HG03066 (cell line): Measurements from ENCODE around the gene TMC5.
"Not testable (repeated sequence)": the region's sequence is repeated elsewhere in the genome, so short reads cannot be mapped to it uniquely, and the experiment has no call there.

Experiments used
- ATAC-seq: cut with Tn5 transposase; IDR thresholded peaks from one replicate; pipeline ENCODE4 v1.9.1; 2021; ENCODE audit warnings: low read depth; ENCODE audit not compliant: unreplicated experiment

TMC5 gene

GRCh38 chr16:19417640-19418039 is at the start of gene TMC5:
Gene TMC5, plus strand, starts transcription at chr16:19417883. Its CDS starts 22,156 bp downstream, at chr16:19440039.
- no peak for ATAC-seq

GRCh38 chr16:19372541-19372940 is 45.1 kb upstream of the TMC5 start:
- not testable (repeated sequence) for ATAC-seq

GRCh38 chr16:19374402-19374801 is 43.3 kb upstream of the TMC5 start:
- no peak for ATAC-seq

- ATAC-seq, result no peak
Measured at GRCh38 chr16:19375561-19376158, 42.0 kb upstream of the TMC5 start.

- no peak for ATAC-seq
Measured at GRCh38 chr16:19377864-19378263, 39.8 kb upstream of the TMC5 start.

GRCh38 chr16:19378511-19378910 is 39.2 kb upstream of the TMC5 start:
- no peak for ATAC-seq

- ATAC-seq, result no peak
Measured at GRCh38 chr16:19379838-19380237, 37.8 kb upstream of the TMC5 start.

GRCh38 chr16:19380328-19380727 is 37.4 kb upstream of the TMC5 start:
- ATAC-seq, result no peak

- no peak for ATAC-seq
Measured at GRCh38 chr16:19382084-19382801, 35.4 kb upstream of the TMC5 start.

GRCh38 chr16:19382887-19383816 is 34.5 kb upstream of the TMC5 start:
- no peak for ATAC-seq

GRCh38 chr16:19384656-19385055 is 33.0 kb upstream of the TMC5 start:
- no peak for ATAC-seq

GRCh38 chr16:19386525-19386924 is 31.2 kb upstream of the TMC5 start:
- ATAC-seq, result no peak

- ATAC-seq, result no peak
Measured at GRCh38 chr16:19389246-19389645, 28.4 kb upstream of the TMC5 start.

- ATAC-seq, result not testable (repeated sequence)
Measured at GRCh38 chr16:19391185-19391776, 26.4 kb upstream of the TMC5 start.

- ATAC-seq, result no peak
Measured at GRCh38 chr16:19392352-19392751, 25.3 kb upstream of the TMC5 start.

- no peak for ATAC-seq
Measured at GRCh38 chr16:19393226-19394111, 24.2 kb upstream of the TMC5 start.

GRCh38 chr16:19395646-19396267 is 21.9 kb upstream of the TMC5 start:
- ATAC-seq, result not testable (repeated sequence)

- ATAC-seq, result no peak
Measured at GRCh38 chr16:19396555-19397011, 21.1 kb upstream of the TMC5 start.

GRCh38 chr16:19397373-19397772 is 20.3 kb upstream of the TMC5 start:
- ATAC-seq, result not testable (repeated sequence)
